Measurements from ENCODE around the gene OSBPL8. TPM values are rescaled to one million over a fixed set of nuclear protein-coding genes. Genes with fewer than 3 reads are reported as not detected.
"Not testable (repeated sequence)": the region's sequence is repeated elsewhere in the genome, so short reads cannot be mapped to it uniquely, and the experiment has no call there.

The OSBPL8 gene
- total RNA-seq, 5 donors from 2014 or later (not counting 1 experiment from before 2014, with no cell fraction given) = 122 to 152 (median 130) TPM

DNA sequence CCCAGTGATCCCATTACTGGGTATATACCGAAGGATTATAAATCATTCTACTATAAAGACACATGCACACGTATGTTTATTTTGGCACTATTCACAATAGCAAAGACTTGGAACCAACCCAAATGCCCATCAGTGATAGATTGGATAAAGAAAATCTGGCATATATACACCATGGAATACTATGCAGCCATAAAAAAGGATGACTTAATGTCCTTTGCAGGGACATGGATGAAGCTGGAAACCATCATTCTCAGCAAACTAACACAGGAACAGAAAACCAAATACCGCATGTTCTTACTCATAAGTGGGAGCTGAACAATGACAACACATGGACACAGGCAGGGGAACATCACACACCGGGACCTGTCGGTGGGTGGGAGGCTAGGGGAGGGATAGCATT is 195.4 kb downstream of the OSBPL8 start:
- peaks cover 80% of the 10 kb centered on the region for H3K36me3 Mint-ChIP-seq
- H3K27ac Mint-ChIP-seq; DNase-seq; H3K4me3 Mint-ChIP-seq; H3K4me1 Mint-ChIP-seq; H3K27ac ChIP-seq (ENCODE audit: low read length); H3K4me3 ChIP-seq (ENCODE audit: control insufficient read depth in 1 of 2, extremely low read depth in 1 of 2, low read length in 1 of 2); H3K27me3 Mint-ChIP-seq; ATAC-seq (replicated peaks in 1 of 4); CTCF ChIA-PET; H3K4me1 ChIP-seq (ENCODE audit: control insufficient read depth in 1 of 2, extremely low read depth in 1 of 2, insufficient read depth in 2 of 2, low read length in 2 of 2); H3K27me3 ChIP-seq (replicated peaks in 1 of 2; ENCODE audit: control insufficient read depth in 2 of 2, extremely low read depth in 1 of 2, insufficient read depth in 2 of 2, low read length in 1 of 2); H3K9me3 ChIP-seq; POLR2A ChIA-PET: not testable (repeated sequence)
- H3K9me3 Mint-ChIP-seq = peaks cover 3 to 17% (median 5%) of the 10 kb centered on the region in 3 donors
- WGBS (ENCODE audit: insufficient coverage) = 93% methylated on average over 2 of the region's 5 CpGs
- H3K36me3 ChIP-seq (ENCODE audit: control insufficient read depth in 2 of 2, extremely low read depth in 1 of 2, insufficient read depth in 1 of 2, low read length in 1 of 2) = peaks cover 12 to 43% of the 10 kb centered on the region in 2 donors

DNA sequence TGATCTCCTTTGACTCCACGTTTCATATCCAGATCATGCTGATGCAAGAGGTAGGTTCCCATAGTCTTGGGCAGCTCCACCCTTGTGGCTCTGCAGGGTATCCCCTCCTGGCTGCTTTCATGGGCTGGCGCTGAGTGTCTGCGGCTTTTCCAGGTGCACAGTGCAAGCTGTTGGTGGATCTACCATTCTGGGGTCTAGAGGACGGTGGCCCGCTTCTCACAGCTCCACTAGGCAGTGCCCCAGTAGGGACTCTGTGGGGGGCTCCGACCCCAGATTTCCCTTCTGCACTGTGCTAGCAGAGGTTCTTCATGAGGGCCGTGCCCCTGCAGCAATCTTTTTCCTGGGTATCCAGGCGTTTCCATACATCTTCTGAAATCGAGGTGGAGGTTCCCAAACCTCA is 199.3 kb downstream of the OSBPL8 start:
- Mint-ChIP-seq H3K4me1 (peaks cover 0 to 7% (median 0%) of the 10 kb centered on the region in 3 donors), H3K36me3 (peaks cover 72% of the 10 kb centered on the region), H3K9me3 (peaks cover 0 to 4% (median 3%) of the 10 kb centered on the region in 3 donors), H3K4me3 (no peak overlapping the region), H3K27me3 (no peaks in the 10 kb centered on the region), H3K27ac (no peak overlapping the region)
- ChIA-PET CTCF (no interaction called here), POLR2A (no interaction called here)
- ATAC-seq (replicated peaks in 1 of 4) (no peak), DNase-seq (no peak)
- H3K9me3 ChIP-seq = no peaks in the 10 kb centered on the region
- no peak overlapping the region for H3K4me3 ChIP-seq (ENCODE audit: control insufficient read depth in 1 of 2, extremely low read depth in 1 of 2, low read length in 1 of 2)
- no peaks in the 10 kb centered on the region for H3K27me3 ChIP-seq (replicated peaks in 1 of 2; ENCODE audit: control insufficient read depth in 2 of 2, extremely low read depth in 1 of 2, insufficient read depth in 2 of 2, low read length in 1 of 2)
- no peaks in the 10 kb centered on the region for H3K4me1 ChIP-seq (ENCODE audit: control insufficient read depth in 1 of 2, extremely low read depth in 1 of 2, insufficient read depth in 2 of 2, low read length in 2 of 2)
- H3K27ac ChIP-seq (ENCODE audit: low read length) = no peak overlapping the region
- 98% methylated on average over 9 of the region's 9 CpGs for WGBS (ENCODE audit: insufficient coverage)
- peaks cover 10 to 37% of the 10 kb centered on the region in 2 donors for H3K36me3 ChIP-seq (ENCODE audit: control insufficient read depth in 2 of 2, extremely low read depth in 1 of 2, insufficient read depth in 1 of 2, low read length in 1 of 2)

DNA sequence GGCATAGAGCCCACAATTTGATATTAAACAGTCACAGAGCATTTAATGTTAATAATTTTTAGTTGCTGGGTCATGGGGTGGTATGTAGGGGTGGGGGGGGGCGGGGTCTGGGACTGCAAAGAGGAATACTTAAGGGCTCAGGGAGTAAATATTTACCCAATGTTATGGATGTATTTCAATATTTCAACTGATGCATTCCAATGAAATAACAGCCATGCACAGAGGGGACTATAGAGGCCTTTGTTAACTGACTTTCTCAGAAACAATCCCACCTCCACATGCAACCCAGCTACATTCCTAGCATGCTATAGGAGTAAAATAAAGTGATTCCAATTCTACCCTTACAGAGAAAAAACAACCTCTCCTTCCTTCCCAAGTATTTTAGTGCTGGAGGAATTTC is 203.5 kb downstream of the OSBPL8 start:
- H3K4me3 Mint-ChIP-seq = no peak overlapping the region
- Histone ChIP-seq H3K27ac (ENCODE audit: low read length) (no peak overlapping the region), H3K36me3 (ENCODE audit: control insufficient read depth in 2 of 2, extremely low read depth in 1 of 2, insufficient read depth in 1 of 2, low read length in 1 of 2) (peaks cover 3 to 28% of the 10 kb centered on the region in 2 donors), H3K4me3 (ENCODE audit: control insufficient read depth in 1 of 2, extremely low read depth in 1 of 2, low read length in 1 of 2) (no peak overlapping the region), H3K27me3 (replicated peaks in 1 of 2; ENCODE audit: control insufficient read depth in 2 of 2, extremely low read depth in 1 of 2, insufficient read depth in 2 of 2, low read length in 1 of 2) (no peaks in the 10 kb centered on the region), H3K9me3 (no peaks in the 10 kb centered on the region), H3K4me1 (ENCODE audit: control insufficient read depth in 1 of 2, extremely low read depth in 1 of 2, insufficient read depth in 2 of 2, low read length in 2 of 2) (no peaks in the 10 kb centered on the region)
- H3K9me3 Mint-ChIP-seq = no peaks in the 10 kb centered on the region
- ChIA-PET CTCF (interaction anchor here in 1 of 2 donors (1.2 kb wide), 1 partner anchor 13 kb away, joined by 3 read pairs; no protein-coding TSS in a partner anchor), POLR2A (no interaction called here)
- H3K27ac Mint-ChIP-seq = no peak overlapping the region
- H3K36me3 Mint-ChIP-seq = peaks cover 37% of the 10 kb centered on the region
- no peak for DNase-seq
- no CpG with 5 or more reads among the region's 1 CpG for WGBS (ENCODE audit: insufficient coverage)
- no peaks in the 10 kb centered on the region for H3K27me3 Mint-ChIP-seq
- ATAC-seq (replicated peaks in 1 of 4) = no peak
- H3K4me1 Mint-ChIP-seq = no peaks in the 10 kb centered on the region

DNA sequence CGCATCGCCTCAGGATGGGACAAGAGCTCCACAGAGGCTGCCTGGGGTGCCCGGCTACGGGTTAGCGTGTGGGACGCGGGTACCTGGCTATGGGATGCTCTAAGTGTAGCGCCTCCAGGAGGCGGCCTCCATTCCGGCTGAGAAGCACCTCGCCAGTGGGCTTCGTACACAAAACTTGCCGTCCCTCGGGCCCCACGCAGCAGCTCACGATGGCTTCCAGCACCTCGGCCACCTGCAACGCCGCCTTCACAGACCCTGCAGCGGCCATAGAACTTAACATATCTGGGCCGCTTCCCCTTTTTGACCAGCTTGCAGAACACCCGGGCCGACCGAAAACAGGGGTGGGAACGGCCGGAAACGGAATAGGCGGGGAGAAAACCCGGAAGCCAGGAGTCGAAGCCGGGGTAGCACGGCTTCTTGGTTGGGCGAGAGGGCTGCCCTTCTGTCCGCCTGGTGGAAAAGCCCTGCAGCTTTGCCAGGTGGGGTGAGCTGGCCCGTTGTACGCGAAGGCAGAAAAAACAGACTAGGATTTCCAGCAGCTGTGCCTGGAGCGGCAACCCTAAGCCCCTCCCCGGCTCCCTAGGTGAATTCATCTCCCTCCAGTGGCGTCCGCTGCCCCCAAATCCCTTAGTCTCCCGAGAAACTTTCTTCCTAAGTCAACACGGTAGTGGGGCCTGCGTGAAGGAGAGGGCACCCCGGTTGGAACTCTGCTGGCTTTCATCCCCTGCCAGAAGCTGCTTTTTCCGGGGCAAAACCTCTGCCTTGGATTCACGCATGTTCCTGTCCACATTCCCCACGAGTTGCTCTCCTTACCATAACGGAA is 211.3 kb downstream of the OSBPL8 start, which contains the start of gene BBS10:
TSS of gene BBS10 (minus strand) at position 337 of the 823 bp plus-strand sequence. CDS start at position 280, 57 bp downstream.
- Mint-ChIP-seq H3K36me3 (no peaks in the 10 kb centered on the region), H3K4me3 (peak within 1 kb of the TSS; percentile 91 to 94 (median 93)), H3K4me1 (peaks cover 27 to 32% (median 29%) of the 10 kb centered on the region in 3 donors), H3K9me3 (no peaks in the 10 kb centered on the region), H3K27ac (peak within 1 kb of the TSS; percentile 92 to 94), H3K27me3 (no peaks in the 10 kb centered on the region)
- WGBS (ENCODE audit: insufficient coverage) = under 1% methylated on average over 43 of the region's 49 CpGs
- H3K27ac ChIP-seq (ENCODE audit: low read length) = peak within 1 kb of the TSS; percentile 91
- ATAC-seq (replicated peaks in 1 of 4) = peak; percentile 97 to 99 (median 99)
- CTCF ChIA-PET = interaction anchor here (0.6 to 1.5 kb wide), 8 partner anchors 10 to 957 kb away, joined by 3 to 6 read pairs (median 4); partner anchors contain the start of gene GLIPR1L2 (in 1 of the 2)
- H3K36me3 ChIP-seq (ENCODE audit: control insufficient read depth in 2 of 2, extremely low read depth in 1 of 2, insufficient read depth in 1 of 2, low read length in 1 of 2) = no peaks in the 10 kb centered on the region
- H3K27me3 ChIP-seq (replicated peaks in 1 of 2; ENCODE audit: control insufficient read depth in 2 of 2, extremely low read depth in 1 of 2, insufficient read depth in 2 of 2, low read length in 1 of 2) = peaks cover 0 to 3% of the 10 kb centered on the region in 2 experiments
- DNase-seq = peak; percentile 63 to 93 (median 84)
- peaks cover 14 to 16% of the 10 kb centered on the region in 2 experiments for H3K4me1 ChIP-seq (ENCODE audit: control insufficient read depth in 1 of 2, extremely low read depth in 1 of 2, insufficient read depth in 2 of 2, low read length in 2 of 2)
- POLR2A ChIA-PET = interaction anchor here (0.5 to 1.1 kb wide), 4 partner anchors 10 to 837 kb away, joined by 3 to 4 read pairs (median 4); no protein-coding TSS in a partner anchor
- peak within 1 kb of the TSS; percentile 76 to 89 for H3K4me3 ChIP-seq (ENCODE audit: control insufficient read depth in 1 of 2, extremely low read depth in 1 of 2, low read length in 1 of 2)
- no peaks in the 10 kb centered on the region for H3K9me3 ChIP-seq

DNA sequence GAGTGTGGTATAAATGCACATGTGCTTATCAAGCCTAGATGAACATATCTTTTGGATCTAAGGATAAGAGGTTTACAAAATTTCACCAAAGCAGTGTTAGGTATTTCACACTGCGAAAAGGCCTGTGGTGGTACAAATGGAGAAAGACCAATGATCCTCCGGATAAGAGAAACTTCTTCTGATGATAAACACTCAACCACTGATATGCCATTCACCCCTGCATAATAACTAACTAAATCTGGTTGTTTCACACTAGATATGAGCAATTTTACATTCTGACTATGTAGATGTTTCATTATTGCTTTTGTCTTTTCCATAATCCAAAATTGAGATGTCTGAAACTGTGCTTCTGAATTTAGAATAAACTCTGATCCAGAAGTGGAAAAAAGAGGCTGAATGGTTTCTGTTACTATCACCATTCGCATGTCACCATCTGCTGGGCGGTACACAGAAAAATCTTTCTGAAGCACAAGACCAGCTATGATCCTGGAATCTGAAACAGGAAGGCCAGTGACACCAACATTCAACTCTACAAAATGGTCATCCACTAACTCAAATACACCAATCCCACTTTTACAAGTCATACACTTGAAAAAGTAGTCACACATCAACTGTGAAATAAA is 212.7 kb downstream of the OSBPL8 start:
- Histone ChIP-seq H3K27me3 (replicated peaks in 1 of 2; ENCODE audit: control insufficient read depth in 2 of 2, extremely low read depth in 1 of 2, insufficient read depth in 2 of 2, low read length in 1 of 2) (peaks cover 0 to 3% of the 10 kb centered on the region in 2 experiments), H3K27ac (ENCODE audit: low read length) (no peak overlapping the region), H3K36me3 (ENCODE audit: control insufficient read depth in 2 of 2, extremely low read depth in 1 of 2, insufficient read depth in 1 of 2, low read length in 1 of 2) (no peaks in the 10 kb centered on the region), H3K4me3 (ENCODE audit: control insufficient read depth in 1 of 2, extremely low read depth in 1 of 2, low read length in 1 of 2) (no peak overlapping the region), H3K4me1 (ENCODE audit: control insufficient read depth in 1 of 2, extremely low read depth in 1 of 2, insufficient read depth in 2 of 2, low read length in 2 of 2) (peaks cover 14 to 16% of the 10 kb centered on the region in 2 experiments), H3K9me3 (no peaks in the 10 kb centered on the region)
- DNase-seq (peak in 1 of 35 experiments; percentile 24), ATAC-seq (replicated peaks in 1 of 4) (no peak)
- H3K27ac Mint-ChIP-seq = peak overlapping the region; percentile 92 to 94
- ChIA-PET POLR2A (interaction anchor here in 1 of 2 donors (0.6 kb wide), 1 partner anchor 1065 kb away, joined by 3 read pairs; no protein-coding TSS in a partner anchor), CTCF (interaction anchor here (0.6 to 1.1 kb wide), 2 partner anchors 109 to 1752 kb away, joined by 3 to 4 read pairs; no protein-coding TSS in a partner anchor)
- WGBS (ENCODE audit: insufficient coverage) = no CpG with 5 or more reads among the region's 4 CpGs
- H3K36me3 Mint-ChIP-seq = no peaks in the 10 kb centered on the region
- no peaks in the 10 kb centered on the region for H3K9me3 Mint-ChIP-seq
- peak overlapping the region; percentile 91 to 94 (median 93) for H3K4me3 Mint-ChIP-seq
- peaks cover 27 to 32% (median 29%) of the 10 kb centered on the region in 3 donors for H3K4me1 Mint-ChIP-seq
- no peaks in the 10 kb centered on the region for H3K27me3 Mint-ChIP-seq

DNA sequence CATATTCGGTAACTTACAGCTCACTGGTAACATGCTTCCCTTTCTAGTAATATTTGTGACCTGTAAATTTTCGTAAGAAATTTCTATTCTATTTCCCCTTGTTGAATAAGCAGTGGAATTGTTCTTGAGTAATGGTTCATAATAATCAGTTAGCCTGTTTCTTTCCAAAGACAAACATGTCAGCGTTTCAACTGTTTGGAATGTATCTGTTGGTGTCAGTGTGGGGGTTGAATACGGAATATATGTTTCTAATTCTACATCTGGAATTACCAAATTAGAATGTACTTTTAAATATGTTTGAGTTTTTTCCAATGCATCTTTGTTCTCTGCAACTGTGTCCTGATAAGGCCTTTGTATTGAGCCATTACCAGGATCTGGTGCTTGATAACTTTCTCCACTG is 213.3 kb downstream of the OSBPL8 start:
- Histone ChIP-seq H3K9me3 (no peaks in the 10 kb centered on the region), H3K27ac (ENCODE audit: low read length) (no peak overlapping the region), H3K4me1 (ENCODE audit: control insufficient read depth in 1 of 2, extremely low read depth in 1 of 2, insufficient read depth in 2 of 2, low read length in 2 of 2) (peaks cover 14 to 16% of the 10 kb centered on the region in 2 experiments), H3K4me3 (ENCODE audit: control insufficient read depth in 1 of 2, extremely low read depth in 1 of 2, low read length in 1 of 2) (no peak overlapping the region), H3K36me3 (ENCODE audit: control insufficient read depth in 2 of 2, extremely low read depth in 1 of 2, insufficient read depth in 1 of 2, low read length in 1 of 2) (no peaks in the 10 kb centered on the region), H3K27me3 (replicated peaks in 1 of 2; ENCODE audit: control insufficient read depth in 2 of 2, extremely low read depth in 1 of 2, insufficient read depth in 2 of 2, low read length in 1 of 2) (peaks cover 0 to 3% of the 10 kb centered on the region in 2 experiments)
- ChIA-PET CTCF (interaction anchor here in 1 of 2 donors (0.7 kb wide), 1 partner anchor 34 kb away, joined by 4 read pairs; no protein-coding TSS in a partner anchor), POLR2A (no interaction called here)
- no peaks in the 10 kb centered on the region for H3K9me3 Mint-ChIP-seq
- no peaks in the 10 kb centered on the region for H3K36me3 Mint-ChIP-seq
- H3K4me1 Mint-ChIP-seq = peaks cover 27 to 32% (median 29%) of the 10 kb centered on the region in 3 donors
- DNase-seq = no peak
- no peak for ATAC-seq (replicated peaks in 1 of 4)
- H3K27me3 Mint-ChIP-seq = no peaks in the 10 kb centered on the region
- H3K4me3 Mint-ChIP-seq = no peak overlapping the region
- no CpG with 5 or more reads among the region's 4 CpGs for WGBS (ENCODE audit: insufficient coverage)
- no peak overlapping the region for H3K27ac Mint-ChIP-seq

Measured in T-cell (primary cell).